Activated CD4-positive, alpha-beta T cell treated with anti-CD3 and anti-CD28 coated beads, Interleukin-2, amount 50 U/mL, for 48 hours (primary cell): ENCODE results near the gene MGAT4A.
"Not testable (repeated sequence)": the region's sequence is repeated elsewhere in the genome, so short reads cannot be mapped to it uniquely, and the experiment has no call there.

Experiments used
- DNase-seq, 2 experiments: peaks; one replicate each; pipeline ENCODE4 v3.0.0-alpha.2; 2020

Gene MGAT4A

DNA sequence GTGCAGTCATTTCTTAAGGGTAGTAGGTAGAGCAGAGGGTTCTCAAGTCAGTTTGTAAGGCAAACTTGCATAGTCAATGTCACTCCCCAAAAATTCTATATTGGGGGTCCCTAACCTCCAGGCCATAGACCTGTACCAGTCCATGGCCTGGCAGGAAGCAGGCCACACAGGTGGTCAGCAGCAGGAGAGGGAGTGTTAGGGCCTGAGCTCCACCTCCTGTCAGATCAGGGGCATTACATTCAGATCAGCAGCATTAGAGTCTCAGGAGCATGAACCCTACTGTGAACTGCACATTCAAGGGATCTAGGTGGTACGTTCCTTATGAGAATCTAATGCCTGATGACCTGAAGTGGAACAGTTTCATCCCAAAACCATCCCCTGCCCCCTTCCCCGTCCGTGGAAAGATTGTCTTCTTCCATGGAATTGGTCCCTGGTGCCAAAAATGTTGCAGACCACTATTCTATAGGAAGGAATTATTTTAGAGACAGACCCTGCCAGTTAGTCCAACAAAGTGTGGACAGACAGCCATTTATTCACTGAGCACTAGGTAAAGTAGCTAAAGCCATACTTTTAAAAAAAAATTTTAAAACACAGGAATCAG lies 129.3 kb downstream of the MGAT4A start:
- DNase-seq: no peak

DNA sequence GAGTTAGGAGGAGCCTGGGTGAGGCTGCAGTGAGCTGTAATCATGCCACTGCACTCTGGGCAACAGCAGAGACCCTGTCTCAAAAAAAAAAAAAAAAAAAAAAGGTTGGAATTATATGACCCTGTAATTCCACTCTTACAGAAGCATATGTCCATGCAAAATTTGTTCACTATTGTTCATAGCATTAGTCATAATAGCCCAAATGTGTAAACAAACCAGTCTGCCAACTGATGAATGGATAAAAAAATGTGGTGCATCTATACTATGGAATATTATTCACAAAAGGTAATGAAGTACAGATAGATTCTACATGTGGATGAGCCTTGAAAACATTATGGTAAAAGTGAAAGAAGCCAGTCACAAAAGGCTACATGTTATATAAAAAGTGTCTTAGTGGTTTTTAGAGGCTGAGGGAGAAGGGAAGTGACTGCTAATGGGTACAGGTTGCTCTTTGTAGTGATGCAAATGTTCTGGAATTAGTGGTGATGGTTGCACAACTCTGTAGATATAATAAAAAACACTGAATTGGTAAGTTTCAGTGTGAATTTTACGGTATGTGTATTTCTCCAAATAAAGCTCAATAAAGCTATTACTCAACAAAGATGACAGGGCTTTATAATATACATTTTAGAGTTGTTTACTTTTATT lies 132.0 kb downstream of the MGAT4A start:
- DNase-seq: no peak

DNA sequence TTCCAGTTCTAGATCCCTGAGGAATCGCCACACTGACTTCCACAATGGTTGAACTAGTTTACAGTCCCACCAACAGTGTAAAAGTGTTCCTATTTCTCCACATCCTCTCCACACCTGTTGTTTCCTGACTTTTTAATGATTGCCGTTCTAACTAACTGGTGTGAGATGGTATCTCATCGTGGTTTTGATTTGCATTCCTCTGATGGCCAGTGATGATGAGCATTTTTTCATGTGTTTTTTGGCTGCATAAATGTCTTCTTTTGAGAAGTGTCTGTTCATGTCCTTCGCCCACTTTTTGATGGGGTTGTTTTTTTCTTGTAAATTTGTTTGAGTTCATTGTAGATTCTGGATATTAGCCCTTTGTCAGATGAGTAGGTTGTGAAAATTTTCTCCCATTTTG lies 136.3 kb downstream of the MGAT4A start:
- not testable (repeated sequence) for DNase-seq

DNA sequence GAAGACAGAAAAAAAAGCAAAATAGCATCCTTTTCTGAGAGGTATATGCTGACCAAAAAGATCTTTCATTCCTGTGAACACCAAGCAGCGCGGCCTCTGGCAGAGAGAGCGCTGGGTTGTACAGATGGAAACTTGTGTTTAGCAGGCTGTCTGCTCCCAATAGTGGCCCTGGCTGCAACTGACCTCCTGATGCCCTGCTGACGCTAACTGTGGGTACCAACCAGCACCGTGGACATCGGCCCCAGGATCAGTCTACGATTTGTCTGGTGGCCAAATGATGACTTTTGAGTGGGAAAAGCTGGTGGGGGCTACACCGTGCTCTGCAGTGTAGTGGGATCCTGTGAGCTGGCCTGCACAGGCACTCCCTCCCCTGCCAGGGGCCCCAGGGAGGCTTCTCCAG lies 138.4 kb downstream of the MGAT4A start:
- DNase-seq: no peak

DNA sequence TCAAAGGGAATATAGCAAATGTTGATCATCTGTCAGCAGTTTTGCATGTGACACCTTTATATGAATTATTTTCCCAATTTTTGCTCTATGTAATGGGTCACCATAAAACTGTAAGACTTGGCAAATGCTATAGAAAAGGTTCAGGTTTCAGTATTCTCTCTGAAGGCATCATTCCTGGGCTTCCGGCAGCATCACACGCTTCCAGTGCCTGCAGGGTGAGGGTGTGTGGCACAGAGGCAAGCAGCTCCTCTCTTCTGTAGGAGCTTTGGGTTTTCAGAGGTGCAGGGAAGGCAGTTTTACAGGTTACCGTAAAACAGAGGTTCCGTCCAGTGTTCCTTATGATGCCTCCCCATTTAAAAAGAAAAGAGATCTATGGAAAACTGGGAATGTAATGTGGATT lies 141.4 kb downstream of the MGAT4A start:
- no peak for DNase-seq

DNA sequence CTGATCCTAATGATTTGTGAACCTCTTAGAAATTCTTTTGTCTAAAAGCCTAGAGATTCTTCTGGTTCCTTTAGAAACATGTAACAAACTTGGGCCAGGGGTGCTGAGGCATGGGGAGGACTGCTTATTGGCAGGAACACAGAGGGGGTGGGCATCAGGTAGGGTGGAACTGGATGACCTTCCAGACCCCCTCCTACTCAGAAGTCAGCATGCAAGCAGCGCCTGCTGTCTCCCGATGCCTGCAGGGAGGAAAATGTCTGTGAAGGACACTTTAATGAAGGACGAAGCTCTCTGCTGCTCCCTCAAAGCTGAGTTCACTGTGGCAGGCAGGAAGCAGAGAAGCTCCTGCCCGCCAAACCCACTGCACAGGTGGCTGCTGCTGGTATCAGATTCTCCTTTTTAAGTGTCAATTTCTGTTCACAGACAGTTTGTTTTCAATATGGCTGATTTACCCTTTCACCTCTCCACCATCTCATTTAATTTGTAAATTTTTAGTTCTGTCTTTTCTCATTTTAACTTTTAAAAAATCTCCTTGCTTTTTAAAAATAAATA lies 142.0 kb downstream of the MGAT4A start:
- no peak for DNase-seq

DNA sequence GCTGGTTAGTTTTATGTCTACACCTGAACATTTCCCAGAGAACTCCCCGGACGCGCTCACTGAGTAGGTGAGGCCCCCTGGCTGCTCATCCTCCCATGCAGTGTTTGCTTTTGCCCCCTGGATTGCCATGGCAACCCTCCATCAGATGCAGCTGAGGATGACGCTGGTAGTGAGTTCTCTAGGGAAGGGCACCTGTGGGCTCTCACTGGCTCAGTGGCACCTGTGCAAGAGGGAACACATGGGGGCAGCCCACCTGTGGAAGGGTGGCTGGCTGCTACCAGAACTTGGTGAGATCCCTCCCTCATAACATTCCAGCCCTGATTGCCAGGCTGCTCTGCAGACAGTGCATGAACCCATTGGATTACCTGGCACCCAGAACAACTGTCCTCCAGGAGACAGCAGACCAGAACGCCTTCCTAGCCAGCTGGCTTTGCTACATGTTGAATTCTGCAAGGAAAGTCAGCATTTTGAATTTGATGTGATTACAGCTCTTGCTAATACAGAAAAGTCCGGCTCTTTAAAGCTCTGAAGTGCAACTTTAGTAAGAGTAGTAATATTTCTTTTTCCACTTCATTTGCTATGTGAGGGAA lies 144.3 kb downstream of the MGAT4A start:
- no peak for DNase-seq

DNA sequence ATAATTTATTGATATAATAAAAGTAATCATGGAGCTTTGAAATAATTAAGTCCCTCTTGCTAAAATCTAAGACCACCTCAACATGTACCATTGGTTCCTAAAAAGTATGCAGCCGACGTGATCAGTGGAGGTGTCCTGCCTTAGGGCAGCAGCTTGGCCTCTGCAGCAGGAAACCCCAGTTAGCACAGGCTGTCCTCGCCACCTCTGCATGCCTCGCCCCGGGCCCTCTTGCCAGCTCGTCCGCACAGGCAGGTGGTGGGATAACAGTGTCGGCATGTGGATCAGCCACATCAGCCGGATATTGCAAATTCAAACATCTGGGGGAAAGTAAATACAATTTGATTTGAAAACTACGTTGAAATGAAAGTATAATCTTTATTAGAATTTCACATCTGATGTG lies 145.5 kb downstream of the MGAT4A start:
- DNase-seq: no peak

DNA sequence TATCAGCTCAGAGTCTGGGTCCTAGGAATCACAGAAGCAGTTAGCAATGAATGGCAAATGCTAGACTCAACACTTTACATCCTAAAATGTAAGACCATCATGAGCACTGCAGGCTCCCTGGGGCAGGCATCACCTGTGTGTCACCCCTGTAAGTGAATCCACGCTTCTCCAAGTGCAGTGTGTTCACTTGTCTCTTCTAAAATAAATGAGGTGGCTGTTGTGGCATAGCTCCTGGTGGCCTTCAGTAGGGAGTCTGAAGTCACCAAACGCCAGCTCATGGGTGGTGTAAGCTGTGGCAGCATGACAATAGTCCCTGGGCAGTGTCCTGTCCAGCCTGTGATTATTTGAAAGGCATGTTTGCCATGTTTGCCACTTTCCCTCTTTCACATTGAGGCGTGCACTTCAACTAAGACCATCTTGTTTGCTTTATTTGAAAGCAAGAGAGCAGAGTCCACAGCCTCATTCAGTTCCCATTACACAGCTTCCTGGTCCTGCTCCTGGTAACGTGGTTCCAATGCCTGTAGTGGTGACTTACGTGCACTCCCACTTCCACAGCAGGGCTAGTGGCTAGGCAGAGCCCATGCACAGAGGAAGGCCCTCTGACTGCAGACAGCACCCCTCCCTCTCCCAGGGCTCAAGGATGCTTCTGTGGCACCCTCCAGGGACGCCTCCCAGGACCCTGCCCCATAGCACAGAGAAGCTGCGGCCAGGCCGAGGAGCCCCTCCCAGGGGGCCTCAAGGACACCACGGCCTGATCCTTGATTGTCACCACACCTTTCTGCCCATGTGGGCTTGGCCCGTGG lies 146.9 kb downstream of the MGAT4A start:
- DNase-seq: no peak

DNA sequence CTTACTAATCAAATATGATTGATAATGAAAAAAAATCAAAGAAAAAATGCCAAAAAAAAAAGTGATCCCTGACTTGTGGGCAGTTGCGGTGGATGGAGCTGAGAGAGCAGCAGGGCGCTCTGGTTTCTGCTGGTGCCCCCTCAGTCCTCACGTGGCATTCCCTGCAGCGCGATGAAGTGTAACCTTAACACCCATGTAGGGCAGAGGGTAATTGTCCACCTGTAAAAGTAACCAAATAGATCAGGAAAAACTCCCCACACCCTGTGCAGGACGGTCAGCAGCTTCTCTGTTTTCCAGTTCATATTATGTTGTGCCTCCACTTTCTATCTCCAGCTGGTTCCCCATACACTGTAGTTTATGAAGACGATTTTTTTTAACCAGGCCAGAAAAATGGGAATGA lies 147.7 kb downstream of the MGAT4A start:
- DNase-seq: no peak

DNA sequence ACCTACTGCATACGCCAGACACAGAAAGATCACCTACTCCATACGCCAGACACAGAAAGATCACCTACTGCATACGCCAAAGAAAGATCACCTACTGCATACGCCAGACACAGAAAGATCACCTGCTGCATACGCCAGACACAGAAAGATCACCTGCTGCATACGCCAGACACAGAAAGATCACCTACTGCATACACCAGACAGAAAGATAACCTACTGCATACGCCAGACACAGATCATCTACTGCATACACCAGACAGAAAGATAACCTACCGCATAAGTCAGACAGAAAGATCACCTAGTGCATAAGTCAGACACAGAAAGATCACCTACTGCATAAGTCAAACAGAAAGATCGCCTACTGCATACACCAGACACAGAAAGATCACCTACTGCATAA lies 148.4 kb downstream of the MGAT4A start:
- no peak for DNase-seq

DNA sequence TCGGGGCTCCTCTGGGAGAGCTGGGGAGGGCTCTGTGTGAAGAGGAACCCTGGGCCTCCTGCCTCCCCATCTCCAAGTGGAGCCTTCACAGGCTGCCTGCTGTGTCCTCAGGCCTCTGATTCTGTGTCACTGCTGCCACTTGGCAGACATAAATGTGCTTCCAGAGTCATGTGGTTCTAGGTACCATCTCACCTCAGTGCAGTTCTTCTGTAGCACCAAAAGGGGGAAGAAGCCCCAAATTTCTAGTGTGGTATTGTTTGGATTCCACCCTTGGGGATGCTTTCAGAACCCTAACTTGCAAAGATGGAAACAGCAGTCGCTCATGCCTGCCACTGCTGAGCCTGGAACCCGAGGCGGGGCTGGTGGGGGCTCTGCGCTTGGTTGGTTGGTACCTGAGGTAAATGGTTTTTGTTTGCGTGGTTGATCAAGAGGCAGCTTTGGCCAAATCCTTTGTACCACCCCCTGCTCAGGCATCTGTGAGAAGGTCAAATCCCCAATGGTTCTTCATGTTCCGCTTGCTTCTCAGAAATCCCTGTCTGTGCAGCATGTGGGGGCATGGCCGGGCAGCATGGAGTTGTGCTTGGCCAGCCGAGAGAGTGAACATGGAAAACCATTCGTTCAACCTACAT lies 150.2 kb downstream of the MGAT4A start:
- DNase-seq: no peak

DNA sequence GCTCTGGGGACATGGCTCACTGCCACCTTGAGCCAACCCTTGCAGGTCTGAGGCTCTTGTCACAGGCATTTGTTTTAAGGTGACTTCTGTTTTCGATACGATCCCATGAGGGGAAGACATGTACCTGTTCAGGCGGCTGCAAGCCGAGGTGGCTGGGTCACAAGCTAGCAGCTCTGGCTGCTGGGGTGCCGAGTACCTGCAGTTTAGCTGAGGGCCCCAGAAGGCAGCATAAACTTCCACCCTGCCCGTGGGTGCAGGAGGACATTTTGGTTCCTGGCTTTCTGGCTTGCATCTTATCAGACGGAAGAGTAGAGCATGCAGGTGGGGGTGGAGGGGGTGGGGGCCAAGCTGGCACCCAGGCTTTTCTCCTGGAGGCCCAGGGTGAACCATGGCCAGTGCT lies 151.0 kb downstream of the MGAT4A start:
- no peak for DNase-seq

DNA sequence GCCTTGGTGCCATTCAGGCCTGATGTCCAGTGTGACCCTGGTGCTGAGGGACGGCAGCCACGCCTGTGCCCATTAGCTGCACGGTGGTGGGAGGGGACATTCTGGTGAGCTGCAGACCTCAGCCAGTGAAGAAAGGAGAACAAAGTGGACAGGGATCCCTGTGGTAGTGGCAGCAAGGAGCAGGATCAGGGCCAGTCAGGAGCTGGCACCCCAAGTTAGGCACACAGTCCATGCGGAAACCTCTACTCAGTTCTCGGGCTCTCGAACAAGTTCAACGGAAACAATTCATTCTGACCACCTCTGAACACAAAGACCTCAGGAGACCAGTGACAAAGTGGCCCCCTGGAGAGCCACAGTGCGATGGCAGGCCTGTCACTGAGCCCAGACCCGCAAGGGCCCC lies 152.7 kb downstream of the MGAT4A start:
- DNase-seq: no peak

DNA sequence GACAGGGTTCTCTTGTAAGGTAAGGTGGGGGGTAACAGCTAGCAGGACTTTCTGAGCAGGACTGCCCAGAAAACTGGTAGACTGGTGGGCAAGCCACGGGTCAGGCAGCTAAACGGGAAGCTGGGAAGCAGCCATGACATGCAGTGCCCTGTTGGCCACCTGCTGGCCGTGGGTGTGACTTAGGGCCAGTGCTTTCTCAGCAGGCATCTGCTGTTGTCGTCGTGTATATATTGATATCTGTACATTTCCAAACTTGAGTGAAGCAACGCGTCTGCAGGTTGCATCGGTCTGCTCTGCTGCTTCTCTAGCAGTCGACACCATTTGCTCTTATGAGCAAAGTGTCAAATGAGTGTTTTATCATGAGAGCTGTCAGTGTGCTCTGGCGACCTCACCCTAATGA lies 153.6 kb downstream of the MGAT4A start:
- no peak for DNase-seq

DNA sequence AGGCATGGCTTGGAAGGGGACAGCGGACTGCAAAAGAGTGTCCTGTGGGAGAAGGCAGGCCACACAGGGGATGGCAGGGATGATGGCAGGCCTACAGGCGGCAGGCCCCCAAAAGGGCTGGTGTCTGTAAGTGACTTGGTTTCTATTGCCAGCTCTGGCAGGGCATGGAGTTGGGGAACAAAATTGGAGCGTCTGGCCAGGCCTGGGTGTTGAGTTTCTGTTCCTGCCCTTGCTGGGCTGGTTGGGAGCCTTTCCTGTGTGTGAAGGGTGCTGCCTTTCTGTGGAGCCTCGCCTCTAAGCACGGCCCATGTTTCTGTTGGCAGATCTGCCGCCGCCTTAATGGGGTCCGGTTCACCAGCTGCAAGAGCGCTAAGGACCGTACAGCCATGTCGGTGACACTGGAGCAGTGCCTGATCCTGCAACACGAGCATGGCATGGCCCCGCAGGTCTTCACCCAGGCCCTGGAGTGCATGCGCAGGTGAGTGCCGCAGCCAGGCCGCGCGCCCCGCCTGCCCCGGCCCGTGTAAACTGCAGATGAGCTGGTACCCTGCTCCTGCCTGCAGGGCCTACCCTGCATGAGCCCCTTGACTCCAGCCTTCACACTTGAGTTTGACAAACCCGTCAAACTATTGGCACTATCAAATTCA lies 154.1 kb downstream of the MGAT4A start:
- DNase-seq: no peak

DNA sequence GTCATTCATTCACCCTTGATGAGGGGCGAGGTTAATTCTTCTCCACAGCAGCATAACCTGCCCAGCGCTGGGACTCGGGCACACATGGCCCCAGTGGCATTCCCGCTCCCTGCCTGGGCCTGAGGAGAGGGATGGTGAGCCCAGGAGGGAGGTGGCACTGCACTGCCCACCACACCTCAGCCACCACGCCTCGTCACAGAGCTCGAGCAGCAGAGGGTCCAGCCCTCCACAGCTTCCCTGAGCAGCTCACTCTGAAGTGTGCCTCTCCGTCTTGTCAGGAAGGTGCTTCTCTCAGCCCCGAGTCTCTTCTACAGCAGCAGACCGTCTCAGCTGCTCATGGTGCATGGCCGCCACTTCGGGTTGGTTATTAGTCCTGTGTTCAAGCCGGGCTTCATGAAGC lies 157.5 kb downstream of the MGAT4A start:
- DNase-seq: no peak

DNA sequence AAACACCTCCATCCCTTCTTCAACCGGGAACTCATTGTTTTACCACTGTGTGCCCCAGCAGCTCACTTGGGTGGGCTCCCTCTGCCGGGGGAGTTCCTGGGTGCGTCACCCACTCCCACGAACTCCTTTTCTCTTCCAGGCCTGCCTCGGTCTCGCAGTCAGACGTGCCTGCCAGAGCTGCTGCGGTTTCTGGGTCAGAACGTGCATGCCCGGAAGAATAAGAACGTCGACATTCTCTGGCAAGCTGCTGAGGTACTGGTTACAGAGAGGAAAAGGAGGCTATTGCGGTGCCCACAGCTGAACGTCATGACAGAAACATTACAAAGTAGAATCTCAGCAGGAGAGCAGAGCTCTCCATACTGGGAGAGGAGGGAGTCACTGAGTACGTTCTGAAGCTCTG lies 158.3 kb downstream of the MGAT4A start:
- DNase-seq: no peak

DNA sequence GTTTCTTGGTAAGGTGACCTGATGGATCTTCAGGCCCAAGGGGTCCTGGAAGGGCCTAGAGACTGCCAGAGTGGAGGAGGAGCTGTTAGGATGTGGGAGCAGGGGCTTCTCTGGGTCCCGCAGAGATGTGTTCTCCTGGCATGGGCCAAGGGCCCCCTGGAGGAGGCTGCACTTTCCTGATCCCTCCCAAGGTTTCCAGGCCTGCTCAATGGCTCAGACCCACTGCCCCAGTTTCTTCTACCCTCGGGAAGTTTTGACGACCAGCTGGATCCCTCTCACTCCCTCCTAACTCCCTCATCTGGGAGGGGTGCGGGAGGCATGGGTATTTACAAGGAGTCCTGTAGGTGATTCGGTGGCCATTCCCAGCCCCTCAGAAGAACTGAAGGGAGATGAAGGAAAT lies 158.7 kb downstream of the MGAT4A start:
- no peak for DNase-seq

DNA sequence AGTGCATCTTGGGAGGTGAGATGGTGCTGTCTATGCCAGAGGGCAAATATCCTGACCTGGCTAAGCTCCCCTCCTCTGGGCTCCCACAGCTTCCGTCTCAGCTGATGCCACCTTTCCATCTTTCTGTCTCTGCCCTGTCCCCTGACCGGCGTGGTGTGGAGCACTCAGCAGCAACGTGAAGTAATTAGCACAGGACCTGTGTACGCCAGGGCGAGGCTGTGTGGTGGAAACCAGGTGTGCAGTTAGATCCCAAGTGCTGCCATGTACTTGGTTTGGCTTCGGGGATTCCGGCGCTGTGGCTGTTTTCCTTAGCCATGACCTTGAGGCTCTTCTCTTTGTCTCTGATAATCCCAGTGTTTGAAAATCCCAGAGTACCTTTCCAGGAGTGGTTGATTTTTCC lies 159.1 kb downstream of the MGAT4A start:
- no peak for DNase-seq

DNA sequence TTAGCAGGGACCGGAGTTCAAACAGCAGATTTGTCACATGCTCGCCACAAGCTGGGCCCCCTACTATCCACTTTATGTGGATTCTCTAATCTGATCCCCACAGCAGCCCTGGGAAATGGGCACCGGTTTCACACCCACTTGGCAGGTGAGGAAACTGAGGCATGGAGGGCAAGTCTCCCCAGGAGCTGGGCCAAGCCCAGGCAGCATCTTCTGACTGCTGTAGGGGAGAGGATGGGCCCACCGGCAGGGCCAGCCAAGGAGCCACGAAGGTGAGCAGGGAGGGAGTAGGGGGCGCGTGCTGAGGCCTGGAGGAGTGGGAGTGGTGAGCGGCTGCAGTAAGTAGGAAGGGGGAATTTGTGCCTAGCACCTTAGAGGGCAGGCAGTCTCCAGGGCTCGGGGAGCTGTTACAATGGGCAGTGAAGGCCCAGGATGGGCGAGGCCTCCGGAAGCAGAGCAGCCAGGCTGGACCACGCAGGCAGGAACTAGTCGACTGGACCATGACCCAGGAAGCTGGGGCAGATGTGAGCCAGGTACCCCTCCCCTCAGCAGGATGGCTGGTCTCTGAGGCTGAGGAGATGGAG lies 159.7 kb downstream of the MGAT4A start:
- no peak for DNase-seq

DNA sequence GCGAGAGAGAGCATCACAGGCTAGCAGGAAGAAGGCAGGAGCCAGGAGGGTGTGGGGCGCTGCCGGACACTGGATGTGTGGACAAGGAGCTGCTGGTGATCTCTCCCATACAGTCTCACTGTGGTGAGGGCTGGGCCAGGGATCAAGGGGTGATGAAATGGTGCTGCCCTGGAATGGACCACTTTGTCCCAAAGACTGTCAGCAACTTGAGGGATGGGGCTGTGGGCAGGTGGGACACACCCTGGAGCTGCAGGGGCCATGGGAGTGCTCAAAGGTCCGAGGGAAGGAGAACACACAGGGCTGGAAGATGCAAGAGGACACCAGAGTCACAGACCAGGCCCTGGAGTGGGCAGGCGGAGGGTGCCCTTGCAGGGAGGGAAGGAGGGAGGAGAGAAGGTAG lies 160.6 kb downstream of the MGAT4A start:
- no peak for DNase-seq
